Spleen (tissue), 7 donors: ENCODE measurements around the gene ADCY10.
"Not testable (repeated sequence)": the region's sequence is repeated elsewhere in the genome, so short reads cannot be mapped to it uniquely, and the experiment has no call there.

ENCODE experiments used
- POLR2AphosphoS5 ChIP-seq, 3 donors: sonication (generic); formaldehyde crosslinking; IDR thresholded peaks; one replicate each; pipeline ENCODE4 v1.5.1; 2017; ENCODE audit warnings: antibody characterized with exemption in 3 of 3
- TF ChIP-seq, protein P1 (sequence below), 11 experiments: fragments of 200-600 bp in 7 of 11; fragments of 450-650 bp in 4 of 11; sonication (generic) in 4 of 11; IDR thresholded peaks in 8 of 11; conservative IDR thresholded peaks in 3 of 11; 1 replicate in 7 of 11; 2 replicates in 4 of 11; pipeline versions ENCODE4 v1.4.0 to v1.8.0; 2016 to 2021; ENCODE audit warnings: antibody characterized with exemption in 11 of 11, inconsistent platforms in 4 of 11, mild to moderate bottlenecking in 1 of 11
- donor health status: DM: no; HTN: no; CAD: no; lungs with moderate emphysema.
- donor health status: DM: no; HTN: no; CAD: no.
- donor health status: DM: no; HTN: no; CAD: no.

DNA sequence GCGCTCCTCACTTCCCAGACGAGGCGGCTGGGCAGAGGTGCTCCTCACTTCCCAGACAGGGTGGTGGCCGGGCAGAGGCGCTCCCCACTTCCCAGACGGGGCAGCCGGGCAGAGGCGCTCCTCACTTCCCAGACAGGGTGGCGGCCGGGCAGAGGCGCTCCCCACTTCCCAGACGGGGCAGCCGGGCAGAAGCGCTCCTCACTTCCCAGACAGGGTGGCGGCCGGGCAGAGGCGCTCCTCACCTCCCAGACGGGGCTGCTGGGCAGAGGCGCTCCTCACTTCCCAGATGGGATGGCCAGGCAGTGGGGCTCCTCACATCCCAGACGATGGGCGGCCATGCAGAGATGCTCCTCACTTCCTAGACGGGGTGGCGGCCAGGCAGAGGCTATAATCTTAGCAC lies 107.7 kb downstream of the ADCY10 start:
- not testable (repeated sequence) for TF ChIP-seq POLR2AphosphoS5 (IDR thresholded peaks at IDR 0.05)
- TF ChIP-seq, protein P1, sequence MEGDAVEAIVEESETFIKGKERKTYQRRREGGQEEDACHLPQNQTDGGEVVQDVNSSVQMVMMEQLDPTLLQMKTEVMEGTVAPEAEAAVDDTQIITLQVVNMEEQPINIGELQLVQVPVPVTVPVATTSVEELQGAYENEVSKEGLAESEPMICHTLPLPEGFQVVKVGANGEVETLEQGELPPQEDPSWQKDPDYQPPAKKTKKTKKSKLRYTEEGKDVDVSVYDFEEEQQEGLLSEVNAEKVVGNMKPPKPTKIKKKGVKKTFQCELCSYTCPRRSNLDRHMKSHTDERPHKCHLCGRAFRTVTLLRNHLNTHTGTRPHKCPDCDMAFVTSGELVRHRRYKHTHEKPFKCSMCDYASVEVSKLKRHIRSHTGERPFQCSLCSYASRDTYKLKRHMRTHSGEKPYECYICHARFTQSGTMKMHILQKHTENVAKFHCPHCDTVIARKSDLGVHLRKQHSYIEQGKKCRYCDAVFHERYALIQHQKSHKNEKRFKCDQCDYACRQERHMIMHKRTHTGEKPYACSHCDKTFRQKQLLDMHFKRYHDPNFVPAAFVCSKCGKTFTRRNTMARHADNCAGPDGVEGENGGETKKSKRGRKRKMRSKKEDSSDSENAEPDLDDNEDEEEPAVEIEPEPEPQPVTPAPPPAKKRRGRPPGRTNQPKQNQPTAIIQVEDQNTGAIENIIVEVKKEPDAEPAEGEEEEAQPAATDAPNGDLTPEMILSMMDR (IDR thresholded peaks at IDR 0.05 in 8 of 11, conservative IDR thresholded peaks at IDR 0.05 in 3 of 11): not testable (repeated sequence)
